Measurements from ENCODE around the gene GYS2.

GYS2 gene

GRCh38 chr12:21500786-21501257 is 103.8 kb downstream of the GYS2 start:
- Mint-ChIP-seq H3K36me3 (ENCODE audit: low read depth) (peaks cover 35% of the 10 kb centered on the region), H3K9me3 (no peaks in the 10 kb centered on the region), H3K27ac (no peak overlapping the region), H3K4me3 (no peak overlapping the region), H3K4me1 (ENCODE audit: low read depth) (peaks cover 41% of the 10 kb centered on the region), H3K27me3 (ENCODE audit: low read depth) (no peaks in the 10 kb centered on the region)
- no peak for DNase-seq (ENCODE audit: low spot score)

- DNase-seq (ENCODE audit: low spot score) = no peak
- peaks cover 43% of the 10 kb centered on the region for H3K36me3 Mint-ChIP-seq (ENCODE audit: low read depth)
- no peak overlapping the region for H3K27ac Mint-ChIP-seq
- H3K9me3 Mint-ChIP-seq = no peaks in the 10 kb centered on the region
- peaks cover 38% of the 10 kb centered on the region for H3K4me1 Mint-ChIP-seq (ENCODE audit: low read depth)
- H3K27me3 Mint-ChIP-seq (ENCODE audit: low read depth) = no peaks in the 10 kb centered on the region
- no peak overlapping the region for H3K4me3 Mint-ChIP-seq
Observed at GRCh38 chr12:21499765-21500164, 104.9 kb downstream of the GYS2 start.
